Common myeloid progenitor, CD34-positive (primary cell): ENCODE measurements around the gene RAB30.

Experiments used
- CTCF ChIA-PET: fragments of 350-600 bp; sonication (Branson Sonifier 250); formaldehyde crosslinking; loops from one replicate; lab custom pipeline; 2021; ENCODE audit warnings: antibody characterized with exemption; lab: Charles Lee
- POLR2A ChIA-PET: fragments of 350-600 bp; sonication (Branson Sonifier 250); formaldehyde crosslinking; loops from one replicate; lab custom pipeline; 2021; ENCODE audit warnings: antibody characterized with exemption; lab: Charles Lee
- DNase-seq, 3 donors: peaks; one replicate each; pipeline versions ENCODE4 v3.0.0 to v3.0.0-alpha.2; 2013
- H3K27ac ChIP-seq, 2 experiments: 1 replicate in 1 of 2; 2 replicates in 1 of 2; pipeline ENCODE4 v1.7.0; 2013; ENCODE audit warnings: inconsistent platforms in 2 of 2, low read length in 2 of 2, mild to moderate bottlenecking in 2 of 2, low read depth in 1 of 2, moderate library complexity in 1 of 2; ENCODE audit not compliant: severe bottlenecking in 2 of 2, insufficient read depth in 1 of 2, poor library complexity in 1 of 2
- H3K27me3 ChIP-seq, 5 experiments: replicated peaks in 2 of 5; 1 replicate in 3 of 5; 2 replicates in 2 of 5; pipeline versions ENCODE4 v1.6.1 to v1.7.0; 2013; ENCODE audit warnings: low read length in 4 of 5, mild to moderate bottlenecking in 2 of 5, moderate library complexity in 2 of 5, inconsistent platforms in 1 of 5; ENCODE audit not compliant: insufficient read depth in 5 of 5, control insufficient read depth in 4 of 5
- H3K36me3 ChIP-seq, 4 experiments: 1 replicate in 2 of 4; 2 replicates in 2 of 4; pipeline versions ENCODE4 v1.6.1 to v1.7.0; 2013; ENCODE audit warnings: low read length in 3 of 4, control low read depth in 1 of 4, mild to moderate bottlenecking in 1 of 4; ENCODE audit not compliant: control insufficient read depth in 4 of 4, insufficient read depth in 4 of 4
- H3K4me1 ChIP-seq, 4 experiments: 1 replicate in 3 of 4; 2 replicates in 1 of 4; pipeline versions ENCODE4 v1.6.1 to v1.7.1; 2013; ENCODE audit warnings: low read length in 3 of 4, mild to moderate bottlenecking in 3 of 4, control low read depth in 1 of 4, inconsistent platforms in 1 of 4, moderate library complexity in 1 of 4; ENCODE audit not compliant: control insufficient read depth in 4 of 4, insufficient read depth in 4 of 4; ENCODE audit errors: control extremely low read depth in 1 of 4
- H3K4me3 ChIP-seq, 7 experiments: 1 replicate in 4 of 7; 2 replicates in 3 of 7; pipeline versions ENCODE4 v1.5.1 to v1.7.0; 2013; ENCODE audit warnings: mild to moderate bottlenecking in 7 of 7, low read length in 6 of 7, moderate library complexity in 6 of 7, inconsistent platforms in 2 of 7, low read depth in 2 of 7, control low read depth in 1 of 7; ENCODE audit not compliant: insufficient read depth in 4 of 7, control insufficient read depth in 1 of 7; ENCODE audit errors: extremely low read depth in 1 of 7
- H3K9me3 ChIP-seq, 5 experiments: 1 replicate in 4 of 5; 2 replicates in 1 of 5; pipeline versions ENCODE4 v1.6.1 to v1.7.1; 2013; ENCODE audit warnings: low read length in 4 of 5, mild to moderate bottlenecking in 2 of 5, inconsistent platforms in 1 of 5, low read depth in 1 of 5, moderate library complexity in 1 of 5; ENCODE audit not compliant: control insufficient read depth in 4 of 5, insufficient read depth in 2 of 5; ENCODE audit errors: control extremely low read depth in 1 of 5
- WGBS: methylation state at CpG from one replicate; pipeline ENCODE4 v1.1.5; 2013; ENCODE audit not compliant: insufficient coverage; 5-methylcytosine and 5-hydroxymethylcytosine counted together

Gene RAB30

DNA sequence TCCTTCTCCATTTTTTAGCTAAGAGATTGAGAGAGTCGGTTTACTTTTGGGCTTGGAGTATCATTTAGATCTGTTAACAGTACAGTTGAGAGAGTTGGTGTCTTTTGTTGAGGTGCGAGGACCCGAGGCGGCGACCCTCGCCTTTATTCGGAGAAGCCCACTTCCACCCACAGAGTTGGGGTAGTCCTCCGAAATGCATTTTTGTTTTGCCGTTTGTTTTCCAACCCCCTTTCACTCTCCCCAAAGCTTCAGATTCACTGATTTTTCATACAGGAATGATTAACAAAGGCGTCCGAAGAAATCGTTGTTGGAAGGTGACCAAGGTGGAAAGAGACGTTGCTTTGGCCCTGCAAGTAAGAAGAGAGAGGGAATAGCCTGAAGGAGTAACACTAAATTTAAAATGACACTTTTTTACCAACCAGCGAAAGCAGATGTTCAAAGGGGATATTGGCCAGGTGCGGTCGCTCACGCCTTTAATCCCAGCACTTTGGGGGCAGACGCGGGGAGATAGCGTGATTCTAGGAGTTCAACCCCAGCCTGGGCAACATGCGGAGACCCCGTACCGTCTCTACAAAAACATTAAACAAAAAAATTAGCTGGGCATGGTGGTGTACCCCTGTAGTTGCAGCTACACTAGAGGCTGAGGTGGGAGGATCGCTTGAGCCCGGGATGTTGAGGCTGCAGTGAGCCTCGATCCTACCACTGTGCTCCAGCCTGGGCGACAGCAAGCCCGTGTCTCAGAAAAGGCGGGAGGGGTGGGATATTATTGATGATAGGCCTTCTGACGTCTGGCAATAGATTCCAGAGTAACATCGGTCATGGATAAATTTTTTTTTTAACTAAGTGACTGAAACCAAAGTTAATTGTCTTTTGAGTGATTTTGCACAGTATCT lies 899 bp upstream of the RAB30 start:
- Histone ChIP-seq H3K9me3 (no peaks in the 10 kb centered on the region), H3K4me1 (peaks cover 10 to 31% (median 16%) of the 10 kb centered on the region in 4 experiments), H3K27ac (peak overlapping the region; percentile 97 to 98), H3K27me3 (peaks cover 5 to 31% (median 28%) of the 10 kb centered on the region in 5 experiments), H3K4me3 (peak overlapping the region; percentile 60 to 97 (median 91)), H3K36me3 (peaks cover 2 to 16% (median 5%) of the 10 kb centered on the region in 4 experiments)
- peak in 2 of 3 donors; percentile 28 to 38 for DNase-seq
- ChIA-PET CTCF (interaction anchor here (0.7 kb wide), 1 partner anchor 171 kb away, joined by 3 read pairs; no protein-coding TSS in a partner anchor), POLR2A (interaction anchor here (1.1 to 2.3 kb wide), 4 partner anchors 84 to 213 kb away, joined by 3 to 13 read pairs (median 4); partner anchors contain the start of genes ANKRD42, CCDC90B and PCF11)
- 36% methylated on average over 18 of the region's 31 CpGs for WGBS

DNA sequence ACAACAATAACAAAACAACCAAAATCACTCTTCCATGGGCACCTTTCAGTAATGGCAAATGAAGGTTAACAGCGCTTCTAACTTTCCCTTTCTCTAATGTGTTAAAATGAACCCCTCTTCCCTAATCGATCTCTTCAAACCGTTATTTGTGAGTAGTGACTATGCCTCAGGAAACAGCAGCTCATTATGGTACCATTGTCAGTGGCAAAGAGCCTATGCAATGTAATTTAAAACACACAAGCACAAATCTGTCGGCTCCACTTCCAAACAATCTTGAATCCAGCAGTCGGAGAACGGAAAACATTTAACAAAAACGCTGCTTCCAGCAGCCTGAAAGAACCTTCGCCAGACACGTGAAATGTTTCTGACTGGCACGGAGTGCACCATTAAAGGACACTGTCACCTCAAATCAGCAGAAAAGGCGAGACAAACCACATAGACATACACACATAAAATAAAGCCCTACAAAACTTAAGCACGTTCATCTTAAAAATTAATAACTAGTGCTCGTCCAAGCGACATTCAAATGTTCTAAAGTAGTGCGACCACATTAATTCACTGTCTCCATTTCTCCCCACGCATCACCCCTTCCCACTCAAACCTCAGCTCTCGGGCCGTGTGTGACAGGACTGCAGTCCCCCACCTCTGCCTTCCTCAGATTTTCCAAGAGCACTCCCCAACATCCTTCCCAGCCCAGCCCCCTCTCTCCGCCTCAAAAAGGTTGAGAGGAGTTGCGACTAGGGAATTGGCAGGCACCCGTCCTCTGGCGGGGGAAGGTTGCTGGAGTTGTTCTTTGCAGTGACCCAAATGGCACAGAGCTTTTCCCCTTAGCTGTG lies 748 bp downstream of the RAB30 start:
- H3K27me3 ChIP-seq, result peaks cover 5 to 31% (median 28%) of the 10 kb centered on the region in 5 experiments

DNA sequence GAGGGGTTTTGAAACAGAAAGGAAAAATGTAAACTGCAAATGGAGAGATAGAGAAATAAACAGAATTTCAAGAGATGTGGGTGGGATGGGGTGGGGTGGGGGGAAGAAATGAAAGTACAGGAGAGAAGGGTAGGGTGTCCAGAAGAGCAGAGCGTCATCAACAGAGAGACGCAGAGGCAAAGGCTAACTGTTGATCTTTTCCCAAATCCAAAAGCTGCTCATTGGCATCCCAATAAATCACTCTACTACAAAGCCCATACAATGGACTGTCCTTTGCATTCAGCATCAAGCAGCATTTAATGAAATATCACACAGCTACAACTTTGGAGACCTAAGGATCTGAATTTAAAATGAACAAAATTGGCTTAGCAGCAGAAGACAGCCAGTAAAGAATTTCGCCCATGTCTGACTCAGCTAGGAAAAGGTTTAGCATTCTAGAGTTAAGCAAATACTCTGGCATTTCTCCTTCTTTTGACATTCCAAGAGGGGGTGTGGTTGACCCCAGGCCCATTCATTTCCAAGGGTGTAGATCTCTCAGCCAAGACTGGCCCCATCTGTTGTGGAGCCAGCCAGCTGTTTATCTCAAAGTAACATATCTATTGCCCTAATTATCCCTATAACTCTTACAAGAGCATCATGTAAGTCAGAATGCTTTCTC lies 1.5 kb downstream of the RAB30 start:
- H3K27ac ChIP-seq, result no peak overlapping the region
- DNase-seq, result no peak
- peaks cover 10 to 26% (median 16%) of the 10 kb centered on the region in 4 experiments for H3K4me1 ChIP-seq
- H3K9me3 ChIP-seq, result no peaks in the 10 kb centered on the region
- peaks cover 0 to 13% (median 3%) of the 10 kb centered on the region in 4 experiments for H3K36me3 ChIP-seq
- H3K27me3 ChIP-seq, result peaks cover 5 to 31% (median 28%) of the 10 kb centered on the region in 5 experiments
- peak overlapping the region in 6 of 7 experiments; percentile 87 to 97 (median 92) for H3K4me3 ChIP-seq
- CTCF ChIA-PET, result no interaction called here
- 92% methylated on average over 1 of the region's 3 CpGs for WGBS
- POLR2A ChIA-PET, result no interaction called here

More for the DNA sequence above, 748 bp downstream of the RAB30 start:
- Histone ChIP-seq H3K27ac (peak overlapping the region in 1 of 2 experiments; percentile 98), H3K4me1 (peaks cover 10 to 28% (median 16%) of the 10 kb centered on the region in 4 experiments), H3K4me3 (peak overlapping the region; percentile 39 to 97 (median 91)), H3K9me3 (no peaks in the 10 kb centered on the region), H3K36me3 (peaks cover 0 to 16% (median 3%) of the 10 kb centered on the region in 4 experiments)
- 0% methylated on average over 15 of the region's 22 CpGs for WGBS
- POLR2A ChIA-PET, result interaction anchor here (0.7 to 2.3 kb wide), 4 partner anchors 19 to 215 kb away, joined by 3 to 13 read pairs (median 3); partner anchors contain the start of genes ANKRD42, CCDC90B and PCF11
- CTCF ChIA-PET, result interaction anchor here (0.7 to 0.9 kb wide), 2 partner anchors 14 to 20 kb away, joined by 3 to 4 read pairs; no protein-coding TSS in a partner anchor
- DNase-seq, result peak in 2 of 3 donors; percentile 44 to 59

DNA sequence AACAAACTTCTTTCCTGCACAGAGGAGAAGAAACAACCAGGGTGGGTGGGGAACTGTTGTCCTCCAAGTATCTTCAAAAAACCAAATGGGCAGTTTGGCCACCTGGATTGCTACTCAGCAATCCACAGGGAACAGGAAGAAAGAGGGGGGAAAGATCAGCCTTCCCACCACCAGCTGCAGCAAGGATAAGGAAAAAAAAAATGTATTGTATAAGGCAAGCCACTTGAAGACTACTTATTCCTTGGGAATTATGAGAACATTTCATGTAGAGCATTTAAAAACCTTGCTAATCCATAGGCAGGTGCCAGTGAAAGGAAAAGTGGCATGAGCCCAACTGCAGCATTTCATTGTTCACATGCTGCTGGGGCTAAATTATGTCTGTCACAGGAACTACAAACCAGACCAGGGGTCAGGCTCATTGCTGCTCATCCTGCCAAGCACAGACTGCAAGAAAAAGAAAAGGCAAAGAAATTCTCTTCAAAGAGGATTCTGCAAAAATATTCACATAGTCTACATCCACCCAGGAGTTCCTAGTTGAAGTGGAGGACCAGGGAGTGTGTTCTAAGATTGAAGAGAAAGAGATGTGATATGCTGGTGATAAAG lies 2.2 kb downstream of the RAB30 start:
- H3K4me3 ChIP-seq, result no peak overlapping the region
- CTCF ChIA-PET, result no interaction called here

GRCh38 chr11:83068568-83068967 lies 3.1 kb downstream of the RAB30 start:
- DNase-seq, result no peak
- Histone ChIP-seq H3K27me3 (peaks cover 5 to 31% (median 28%) of the 10 kb centered on the region in 5 experiments), H3K36me3 (no peaks in the 10 kb centered on the region), H3K4me3 (no peak overlapping the region), H3K4me1 (peaks cover 10 to 23% (median 16%) of the 10 kb centered on the region in 4 experiments), H3K27ac (no peak overlapping the region), H3K9me3 (no peaks in the 10 kb centered on the region)
- ChIA-PET CTCF (no interaction called here), POLR2A (no interaction called here)
- WGBS, result 88% methylated on average over 1 of the region's 1 CpG

More for the DNA sequence above, 2.2 kb downstream of the RAB30 start:
- H3K27ac ChIP-seq, result no peak overlapping the region
- peaks cover 10 to 26% (median 16%) of the 10 kb centered on the region in 4 experiments for H3K4me1 ChIP-seq
- H3K36me3 ChIP-seq, result peaks cover 0 to 7% (median 3%) of the 10 kb centered on the region in 4 experiments
- no peak for DNase-seq
- H3K27me3 ChIP-seq, result peaks cover 5 to 31% (median 28%) of the 10 kb centered on the region in 5 experiments
- POLR2A ChIA-PET, result no interaction called here
- no peaks in the 10 kb centered on the region for H3K9me3 ChIP-seq

GRCh38 chr11:83064011-83064410 lies 7.7 kb downstream of the RAB30 start:
- peaks cover 0 to 10% (median 7%) of the 10 kb centered on the region in 5 experiments for H3K27me3 ChIP-seq
- H3K4me1 ChIP-seq, result peaks cover 0 to 4% (median 0%) of the 10 kb centered on the region in 4 experiments
- 86% methylated on average over 1 of the region's 3 CpGs for WGBS
- ChIA-PET POLR2A (no interaction called here), CTCF (interaction anchor here (0.6 to 1.2 kb wide), 4 partner anchors 27 to 1640 kb away, joined by 3 to 4 read pairs (median 4); no protein-coding TSS in a partner anchor)
- H3K36me3 ChIP-seq, result no peaks in the 10 kb centered on the region
- no peak overlapping the region for H3K4me3 ChIP-seq
- H3K27ac ChIP-seq, result no peak overlapping the region
- no peak for DNase-seq
- no peaks in the 10 kb centered on the region for H3K9me3 ChIP-seq
